BJ (cell line): Measurements from ENCODE around the gene IP6K1. TPM values are rescaled to one million over a fixed set of nuclear protein-coding genes. Genes with fewer than 3 reads are reported as not detected.

Experiments used
- CTCF ChIA-PET: fragments of 350-600 bp; formaldehyde crosslinking; extraction: SDS; loops from one replicate; lab custom pipeline; 2021; ENCODE audit warnings: antibody characterized with exemption, inconsistent platforms; lab: Yijun Ruan, JAX
- POLR2A ChIA-PET: fragments of 300-600 bp; sonication (Branson Sonifier 250); formaldehyde crosslinking; extraction: SDS; loops from one replicate; lab custom pipeline; 2021; ENCODE audit warnings: antibody characterized with exemption; lab: Charles Lee
- DNase-seq: peaks from one replicate; pipeline ENCODE4 v3.0.0-alpha.2; 2011; ENCODE audit warnings: low read depth
- H3K27me3 ChIP-seq: 2 replicates; pipeline ENCODE4 v1.6.0; 2011; ENCODE audit warnings: low read length; ENCODE audit not compliant: control insufficient read depth, insufficient read depth
- H3K36me3 ChIP-seq: 2 replicates; pipeline ENCODE4 v1.5.1; 2011; ENCODE audit warnings: low read length; ENCODE audit not compliant: control insufficient read depth, insufficient read depth
- H3K4me3 ChIP-seq: 2 replicates; pipeline ENCODE4 v1.5.1; 2011; ENCODE audit warnings: low read depth, mild to moderate bottlenecking, control low read depth, low read length
- CTCF ChIP-seq: IDR thresholded peaks from 2 replicates; pipeline ENCODE4 v1.5.1; 2011; ENCODE audit warnings: low read depth, mild to moderate bottlenecking, control low read depth, inconsistent platforms, low read length, moderate library complexity; ENCODE audit not compliant: insufficient read depth
- polyA plus RNA-seq: library from polyadenylated mRNA; depleted of rRNA; stranded (reverse); fragments of >200 nt; gene quantifications from 2 replicates; pipeline ENCODE4 v1.2.3, GENCODE V29; 2011

Gene IP6K1
- polyA plus RNA-seq, 1 experiment: 54.4 TPM

GRCh38 chr3:49801160-49801559, 14.8 kb upstream of the IP6K1 start:
- CTCF ChIA-PET: interaction anchor here (0.9 to 13.4 kb wide), 8 partner anchors 11 to 473 kb away, joined by 4 to 287 read pairs (median 12); partner anchors contain the start of gene UBA7
- POLR2A ChIA-PET: no interaction called here
- no peaks in the 10 kb centered on the region for H3K36me3 ChIP-seq
- TF ChIP-seq CTCF: no peak
- H3K27me3 ChIP-seq: no peaks in the 10 kb centered on the region
- H3K4me3 ChIP-seq: no peak overlapping the region
- no peak for DNase-seq

- ChIA-PET CTCF (interaction anchor here (1.2 to 13.4 kb wide), 2 partner anchors 12 to 37 kb away, joined by 5 to 287 read pairs; no protein-coding TSS in a partner anchor), POLR2A (no interaction called here)
- no peak for DNase-seq
- Histone ChIP-seq H3K36me3 (no peaks in the 10 kb centered on the region), H3K27me3 (no peaks in the 10 kb centered on the region), H3K4me3 (no peak within 1 kb of the TSS)
- no peak for TF ChIP-seq CTCF
Observed at GRCh38 chr3:49799761-49800160, 13.4 kb upstream of the IP6K1 start, which contains the start of gene CDHR4. CDHR4 (minus strand) TSS chr3:49799873; CDS start chr3:49799812, 61 bp downstream.

- Histone ChIP-seq H3K27me3 (no peaks in the 10 kb centered on the region), H3K36me3 (no peaks in the 10 kb centered on the region), H3K4me3 (no peak overlapping the region)
- ChIA-PET CTCF (interaction anchor here (1.2 to 13.4 kb wide), 2 partner anchors 11 to 38 kb away, joined by 5 to 287 read pairs; no protein-coding TSS in a partner anchor), POLR2A (no interaction called here)
- DNase-seq: no peak
- no peak for TF ChIP-seq CTCF
Observed at GRCh38 chr3:49799105-49799504, 12.8 kb upstream of the IP6K1 start.

- ChIA-PET CTCF (interaction anchor here (1.1 kb wide), 1 partner anchor 44 kb away, joined by 3 read pairs; no protein-coding TSS in a partner anchor), POLR2A (no interaction called here)
- H3K36me3 ChIP-seq: no peaks in the 10 kb centered on the region
- H3K4me3 ChIP-seq: no peak overlapping the region
- DNase-seq: no peak
- no peaks in the 10 kb centered on the region for H3K27me3 ChIP-seq
- TF ChIP-seq CTCF: no peak
Observed at GRCh38 chr3:49794926-49795905, 8.9 kb upstream of the IP6K1 start.

GRCh38 chr3:49794431-49794830, 8.1 kb upstream of the IP6K1 start:
- no peak for TF ChIP-seq CTCF
- CTCF ChIA-PET: no interaction called here
- no peak for DNase-seq
- POLR2A ChIA-PET: no interaction called here
- no peaks in the 10 kb centered on the region for H3K36me3 ChIP-seq
- no peak overlapping the region for H3K4me3 ChIP-seq
- H3K27me3 ChIP-seq: no peaks in the 10 kb centered on the region
